Smooth muscle cell (in vitro differentiated cells): ENCODE data around the gene USP46. TPM values are rescaled to one million over a fixed set of nuclear protein-coding genes. Genes with fewer than 3 reads are reported as not detected.
A peak's percentile ranks its signal among the peaks of the same experiment; 100 is the strongest.

Experiments
- DNase-seq: peaks from one replicate; lab custom pipeline; 2025; ENCODE audit not compliant: unreplicated experiment; lab: John Stamatoyannopoulos, UW
- H2AFZ ChIP-seq: fragments of 200-600 bp; sonication (generic); 2 replicates; pipeline ENCODE4 v1.6.0; 2016; ENCODE audit warnings: antibody characterized with exemption, low read depth, mild to moderate bottlenecking
- H3F3A ChIP-seq: fragments of 200-600 bp; sonication (generic); 2 replicates; pipeline ENCODE4 v1.6.0; 2017; ENCODE audit warnings: antibody characterized with exemption, low read depth
- H3K27ac ChIP-seq: fragments of 200-600 bp; sonication (generic); 2 replicates; pipeline ENCODE4 v1.5.1; 2016; ENCODE audit warnings: low read depth, mild to moderate bottlenecking
- H3K27me3 ChIP-seq: fragments of 200-600 bp; sonication (generic); 2 replicates; pipeline ENCODE4 v1.6.1; 2016; ENCODE audit warnings: low read depth, mild to moderate bottlenecking
- H3K36me3 ChIP-seq: fragments of 200-600 bp; sonication (generic); 2 replicates; pipeline ENCODE4 v1.5.1; 2016; ENCODE audit warnings: low read depth
- H3K4me1 ChIP-seq: fragments of 200-600 bp; sonication (generic); 2 replicates; pipeline ENCODE4 v1.5.1; 2016; ENCODE audit warnings: low read depth
- H3K4me2 ChIP-seq: fragments of 200-600 bp; sonication (generic); 2 replicates; pipeline ENCODE4 v1.6.0; 2016; ENCODE audit warnings: mild to moderate bottlenecking
- H3K4me3 ChIP-seq: fragments of 200-600 bp; sonication (generic); 2 replicates; pipeline ENCODE4 v1.5.1; 2016; ENCODE audit warnings: mild to moderate bottlenecking
- H3K79me2 ChIP-seq: fragments of 200-600 bp; sonication (generic); 2 replicates; pipeline ENCODE4 v1.6.0; 2016; ENCODE audit warnings: low read depth, mild to moderate bottlenecking
- H3K9ac ChIP-seq: fragments of 200-600 bp; sonication (generic); 2 replicates; pipeline ENCODE4 v1.6.0; 2016; ENCODE audit warnings: low read depth
- H3K9me3 ChIP-seq: fragments of 200-600 bp; sonication (generic); replicated peaks from 2 replicates; pipeline ENCODE4 v1.5.1; 2016; ENCODE audit warnings: low read depth
- H4K20me1 ChIP-seq: fragments of 200-600 bp; sonication (generic); 2 replicates; pipeline ENCODE4 v1.6.0; 2016; ENCODE audit warnings: low read depth
- WGBS: methylation state at CpG from one replicate; pipeline ENCODE4 v1.1.7; 2016; ENCODE audit warnings: low lambda C conversion rate; 5-methylcytosine and 5-hydroxymethylcytosine counted together
- polyA plus RNA-seq: library from polyadenylated mRNA; unstranded; fragments of >200 nt; fragmentation: Nextera tagmentation; extraction: Ambion mirVana; gene quantifications from 2 replicates; pipeline ENCODE4 v1.2.1, GENCODE V29; 2016
- total RNA-seq: library from RNA; depleted of rRNA; stranded (reverse); fragments of >200 nt; gene quantifications from 2 replicates; pipeline ENCODE4 v1.2.3, GENCODE V29; 2014
- TF ChIP-seq, protein P1 (sequence below): fragments of 200-600 bp; sonication (generic); IDR thresholded peaks from 2 replicates; pipeline ENCODE4 v1.5.1; 2017; ENCODE audit warnings: borderline replicate concordance, mild to moderate bottlenecking, antibody characterized with exemption; ENCODE audit not compliant: insufficient read depth, poor library complexity, severe bottlenecking

Gene USP46
- total and polyA plus RNA-seq, 2 experiments from 2014 or later, result 17.2 to 30.4 TPM

DNA sequence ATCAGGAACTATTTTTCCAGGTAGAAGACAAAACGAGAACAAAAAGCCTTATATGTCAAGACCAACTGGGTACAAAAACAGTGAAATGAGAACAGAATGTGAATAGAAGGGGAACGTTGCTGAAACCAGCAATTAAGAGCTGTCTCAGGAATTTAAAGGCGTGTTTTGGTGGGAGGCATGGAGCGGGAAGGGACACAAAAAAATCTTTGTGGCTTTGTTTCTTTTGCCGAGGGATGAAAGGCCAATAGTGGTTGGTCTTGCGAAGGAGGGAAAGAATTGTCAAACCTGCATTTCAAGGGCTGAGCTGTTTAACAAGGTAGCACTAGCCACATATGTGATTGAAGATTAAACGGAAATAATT lies 103.8 kb downstream of the USP46 start:
- peak overlapping the region; percentile 78 for H3K4me2 ChIP-seq
- WGBS, result 35% methylated on average over 7 of the region's 7 CpGs
- no peak overlapping the region for H3K9ac ChIP-seq
- H2AFZ ChIP-seq, result peak overlapping the region; percentile 68
- H3K4me3 ChIP-seq, result no peak overlapping the region
- no peaks in the 10 kb centered on the region for H3K9me3 ChIP-seq
- H3F3A ChIP-seq, result no peaks in the 10 kb centered on the region
- no peaks in the 10 kb centered on the region for H4K20me1 ChIP-seq
- TF ChIP-seq, protein P1, sequence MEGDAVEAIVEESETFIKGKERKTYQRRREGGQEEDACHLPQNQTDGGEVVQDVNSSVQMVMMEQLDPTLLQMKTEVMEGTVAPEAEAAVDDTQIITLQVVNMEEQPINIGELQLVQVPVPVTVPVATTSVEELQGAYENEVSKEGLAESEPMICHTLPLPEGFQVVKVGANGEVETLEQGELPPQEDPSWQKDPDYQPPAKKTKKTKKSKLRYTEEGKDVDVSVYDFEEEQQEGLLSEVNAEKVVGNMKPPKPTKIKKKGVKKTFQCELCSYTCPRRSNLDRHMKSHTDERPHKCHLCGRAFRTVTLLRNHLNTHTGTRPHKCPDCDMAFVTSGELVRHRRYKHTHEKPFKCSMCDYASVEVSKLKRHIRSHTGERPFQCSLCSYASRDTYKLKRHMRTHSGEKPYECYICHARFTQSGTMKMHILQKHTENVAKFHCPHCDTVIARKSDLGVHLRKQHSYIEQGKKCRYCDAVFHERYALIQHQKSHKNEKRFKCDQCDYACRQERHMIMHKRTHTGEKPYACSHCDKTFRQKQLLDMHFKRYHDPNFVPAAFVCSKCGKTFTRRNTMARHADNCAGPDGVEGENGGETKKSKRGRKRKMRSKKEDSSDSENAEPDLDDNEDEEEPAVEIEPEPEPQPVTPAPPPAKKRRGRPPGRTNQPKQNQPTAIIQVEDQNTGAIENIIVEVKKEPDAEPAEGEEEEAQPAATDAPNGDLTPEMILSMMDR, result no peak
- peaks cover 12% of the 10 kb centered on the region for H3K4me1 ChIP-seq
- no peaks in the 10 kb centered on the region for H3K79me2 ChIP-seq
- H3K36me3 ChIP-seq, result no peaks in the 10 kb centered on the region
- no peak for DNase-seq
- peak overlapping the region; percentile 13 for H3K27ac ChIP-seq
- H3K27me3 ChIP-seq, result no peaks in the 10 kb centered on the region

DNA sequence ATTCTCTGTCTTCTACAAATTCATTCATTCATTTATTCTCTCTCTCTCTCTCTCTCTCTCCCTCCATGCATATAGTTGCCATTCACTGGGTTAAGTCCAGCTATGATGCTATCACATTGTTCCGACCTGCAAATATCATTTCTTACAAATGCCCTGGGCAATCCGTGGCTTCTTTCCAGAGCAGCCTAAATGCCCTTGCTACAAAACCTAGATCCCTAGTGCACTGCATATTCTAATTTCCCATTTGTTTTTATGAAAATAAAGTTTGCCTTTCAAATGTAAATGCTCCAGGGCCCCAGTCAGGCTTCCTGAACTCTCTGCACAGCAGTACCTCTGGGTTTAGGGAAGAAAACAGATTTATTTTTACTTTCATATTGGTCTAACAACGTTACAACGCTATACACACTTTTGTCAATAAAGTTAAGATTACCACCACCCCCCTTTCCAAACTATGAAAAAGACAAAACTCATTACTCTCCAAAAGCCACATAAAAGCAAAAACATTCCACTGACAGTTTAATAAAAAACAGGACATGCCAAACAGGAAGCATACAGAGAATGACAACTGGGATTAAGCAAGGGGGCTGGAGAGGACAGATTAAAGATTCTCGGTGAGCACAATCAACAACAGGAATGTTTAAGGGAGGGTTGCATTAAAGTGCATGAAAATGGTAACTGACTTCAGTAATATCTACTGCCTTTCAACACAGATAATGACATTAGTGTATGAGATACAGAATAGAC lies 104.3 kb downstream of the USP46 start:
- TF ChIP-seq, protein P1, result no peak
- Histone ChIP-seq H3K4me1 (peaks cover 12% of the 10 kb centered on the region), H3K9ac (no peak overlapping the region), H3K4me3 (no peak overlapping the region), H4K20me1 (no peaks in the 10 kb centered on the region), H3K27me3 (no peaks in the 10 kb centered on the region), H3K79me2 (no peaks in the 10 kb centered on the region), H2AFZ (peak overlapping the region; percentile 68), H3K4me2 (peak overlapping the region; percentile 78), H3K36me3 (no peaks in the 10 kb centered on the region), H3K27ac (peak overlapping the region; percentile 45), H3K9me3 (no peaks in the 10 kb centered on the region), H3F3A (no peaks in the 10 kb centered on the region)
- 29% methylated on average over 5 of the region's 5 CpGs for WGBS
- no peak for DNase-seq

DNA sequence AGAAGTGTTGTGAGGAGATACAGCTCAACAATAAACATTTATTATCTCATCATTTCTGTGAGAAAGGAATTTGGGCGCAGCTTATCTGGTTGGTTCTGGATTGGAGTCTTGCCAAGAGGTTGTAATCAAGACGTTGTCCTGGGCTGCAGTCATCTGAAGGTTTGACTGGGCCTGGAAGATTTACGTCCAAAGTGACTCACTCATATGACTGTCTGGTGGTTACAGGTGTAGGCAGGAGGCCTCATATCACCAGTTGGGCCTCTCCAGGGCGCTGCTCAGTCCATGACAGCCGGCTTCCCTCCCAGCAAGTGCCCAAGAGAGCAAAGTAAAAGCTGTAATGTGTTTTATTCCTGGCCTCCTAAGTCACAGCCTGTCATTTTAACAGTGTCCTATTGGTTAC lies 106.3 kb downstream of the USP46 start:
- DNase-seq, result no peak
- Histone ChIP-seq H3K36me3 (no peaks in the 10 kb centered on the region), H3K27ac (no peak overlapping the region), H3K4me1 (peaks cover 12% of the 10 kb centered on the region), H2AFZ (no peak overlapping the region), H3K4me2 (no peak overlapping the region), H3K4me3 (no peak overlapping the region), H3K9me3 (no peaks in the 10 kb centered on the region), H3K27me3 (no peaks in the 10 kb centered on the region), H3K79me2 (no peaks in the 10 kb centered on the region), H3K9ac (no peak overlapping the region), H3F3A (no peaks in the 10 kb centered on the region), H4K20me1 (no peaks in the 10 kb centered on the region)
- TF ChIP-seq, protein P1, result no peak
- WGBS, result 70% methylated on average over 5 of the region's 5 CpGs

DNA sequence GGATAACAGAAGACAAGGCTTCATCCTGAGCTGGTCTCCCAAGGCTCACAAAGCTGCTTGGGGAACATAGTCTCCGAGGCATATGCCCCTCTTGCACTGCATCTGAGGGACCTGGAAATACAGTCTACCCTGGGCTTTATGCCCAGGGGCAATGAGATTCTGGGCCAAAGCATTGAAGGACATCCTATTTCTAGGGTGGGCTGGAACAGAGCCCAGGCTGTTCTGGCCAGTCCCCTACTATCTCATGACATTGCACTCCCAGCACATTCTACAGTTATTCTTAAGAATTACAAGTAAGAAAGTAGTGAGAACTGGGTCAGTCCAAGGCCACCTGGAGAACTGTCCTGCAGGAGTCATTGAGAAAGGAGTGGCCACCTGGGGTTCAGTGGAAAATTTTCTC lies 107.6 kb downstream of the USP46 start:
- Histone ChIP-seq H3K79me2 (no peaks in the 10 kb centered on the region), H3K27ac (no peak overlapping the region), H3K4me3 (no peak overlapping the region), H3K9me3 (no peaks in the 10 kb centered on the region), H3K27me3 (no peaks in the 10 kb centered on the region), H4K20me1 (no peaks in the 10 kb centered on the region), H3K4me2 (no peak overlapping the region), H3K4me1 (peaks cover 12% of the 10 kb centered on the region), H3K9ac (no peak overlapping the region), H2AFZ (no peak overlapping the region), H3F3A (no peaks in the 10 kb centered on the region), H3K36me3 (no peaks in the 10 kb centered on the region)
- TF ChIP-seq, protein P1, result no peak
- WGBS, result 100% methylated on average over 1 of the region's 1 CpG
- no peak for DNase-seq
